ENCODE measurements around the gene APOO.

APOO gene

GRCh38 chrX:23857935-23858334 is 49.8 kb downstream of the APOO start:
- no peak for DNase-seq
- H3K4me3 ChIP-seq (ENCODE audit: low read depth, low read length): no peak overlapping the region
- H3K9me3 ChIP-seq: no peaks in the 10 kb centered on the region
- no peak for TF ChIP-seq CTCF (IDR thresholded peaks at IDR 0.05; ENCODE audit: low read depth, low read length)
- no peaks in the 10 kb centered on the region for H3K4me1 ChIP-seq
- no peaks in the 10 kb centered on the region for H3K27me3 ChIP-seq
- H3K36me3 ChIP-seq: no peaks in the 10 kb centered on the region

- no peak for TF ChIP-seq CTCF (IDR thresholded peaks at IDR 0.05; ENCODE audit: low read depth, low read length)
- Histone ChIP-seq H3K27me3 (no peaks in the 10 kb centered on the region), H3K9me3 (no peaks in the 10 kb centered on the region), H3K36me3 (no peaks in the 10 kb centered on the region), H3K4me3 (ENCODE audit: low read depth, low read length) (no peak overlapping the region), H3K4me1 (no peaks in the 10 kb centered on the region)
- no peak for DNase-seq
Measured at GRCh38 chrX:23857363-23857762, 50.4 kb downstream of the APOO start.

GRCh38 chrX:23855569-23855968 is 52.2 kb downstream of the APOO start:
- no peak for DNase-seq
- TF ChIP-seq CTCF (IDR thresholded peaks at IDR 0.05; ENCODE audit: low read depth, low read length): no peak
- H3K9me3 ChIP-seq: no peaks in the 10 kb centered on the region
- no peaks in the 10 kb centered on the region for H3K27me3 ChIP-seq
- H3K4me1 ChIP-seq: no peaks in the 10 kb centered on the region
- H3K36me3 ChIP-seq: no peaks in the 10 kb centered on the region
- H3K4me3 ChIP-seq (ENCODE audit: low read depth, low read length): no peak overlapping the region

GRCh38 chrX:23854945-23855344 is 52.8 kb downstream of the APOO start:
- Histone ChIP-seq H3K36me3 (no peaks in the 10 kb centered on the region), H3K4me3 (ENCODE audit: low read depth, low read length) (no peak overlapping the region), H3K9me3 (no peaks in the 10 kb centered on the region), H3K27me3 (no peaks in the 10 kb centered on the region), H3K4me1 (no peaks in the 10 kb centered on the region)
- no peak for TF ChIP-seq CTCF (IDR thresholded peaks at IDR 0.05; ENCODE audit: low read depth, low read length)
- no peak for DNase-seq

- Histone ChIP-seq H3K4me3 (ENCODE audit: low read depth, low read length) (no peak overlapping the region), H3K27me3 (no peaks in the 10 kb centered on the region), H3K36me3 (no peaks in the 10 kb centered on the region), H3K4me1 (no peaks in the 10 kb centered on the region), H3K9me3 (no peaks in the 10 kb centered on the region)
- no peak for DNase-seq
- TF ChIP-seq CTCF (IDR thresholded peaks at IDR 0.05; ENCODE audit: low read depth, low read length): no peak
Measured at GRCh38 chrX:23854122-23854521, 53.6 kb downstream of the APOO start.

GRCh38 chrX:23851544-23851943 is 56.2 kb downstream of the APOO start:
- no peaks in the 10 kb centered on the region for H3K4me1 ChIP-seq
- no peak overlapping the region for H3K4me3 ChIP-seq (ENCODE audit: low read depth, low read length)
- H3K9me3 ChIP-seq: no peaks in the 10 kb centered on the region
- no peaks in the 10 kb centered on the region for H3K27me3 ChIP-seq
- no peaks in the 10 kb centered on the region for H3K36me3 ChIP-seq
- DNase-seq: no peak
- no peak for TF ChIP-seq CTCF (IDR thresholded peaks at IDR 0.05; ENCODE audit: low read depth, low read length)
